Stimulated activated naive CD8-positive, alpha-beta T cell treated with anti-CD3 and anti-CD28 coated beads, Interleukin-15, amount 100 ng/mL, for 72 hours (primary cell): ENCODE data around the gene SGPL1.

ENCODE experiments used
- ATAC-seq: fragments of 150-1000 bp; cut with Tn5 transposase; 2 replicates; pipeline ENCODE4 v1.10.0; 2021; ENCODE audit warnings: mild to moderate bottlenecking, moderate library complexity
- DNase-seq, 2 donors: peaks; one replicate each; pipeline ENCODE4 v3.0.0; 2021 to 2022
- H3K27ac Mint-ChIP-seq, 2 donors: one replicate each; pipeline ENCODE4 v1.8.0; 2022; ENCODE audit warnings: mild to moderate bottlenecking in 2 of 2, mixed read lengths in 2 of 2, moderate library complexity in 2 of 2
- H3K27me3 Mint-ChIP-seq: one replicate; pipeline ENCODE4 v1.8.0; 2022; ENCODE audit warnings: mixed read lengths
- H3K4me1 Mint-ChIP-seq: one replicate; pipeline ENCODE4 v1.8.0; 2022; ENCODE audit warnings: mild to moderate bottlenecking, mixed read lengths
- H3K4me3 Mint-ChIP-seq, 2 donors: one replicate each; pipeline ENCODE4 v1.8.0; 2022; ENCODE audit warnings: mild to moderate bottlenecking in 2 of 2, mixed read lengths in 2 of 2, moderate library complexity in 1 of 2
- H3K9me3 Mint-ChIP-seq, 2 donors: one replicate each; pipeline ENCODE4 v1.8.0; 2022; ENCODE audit warnings: mixed read lengths in 2 of 2

SGPL1 gene

DNA sequence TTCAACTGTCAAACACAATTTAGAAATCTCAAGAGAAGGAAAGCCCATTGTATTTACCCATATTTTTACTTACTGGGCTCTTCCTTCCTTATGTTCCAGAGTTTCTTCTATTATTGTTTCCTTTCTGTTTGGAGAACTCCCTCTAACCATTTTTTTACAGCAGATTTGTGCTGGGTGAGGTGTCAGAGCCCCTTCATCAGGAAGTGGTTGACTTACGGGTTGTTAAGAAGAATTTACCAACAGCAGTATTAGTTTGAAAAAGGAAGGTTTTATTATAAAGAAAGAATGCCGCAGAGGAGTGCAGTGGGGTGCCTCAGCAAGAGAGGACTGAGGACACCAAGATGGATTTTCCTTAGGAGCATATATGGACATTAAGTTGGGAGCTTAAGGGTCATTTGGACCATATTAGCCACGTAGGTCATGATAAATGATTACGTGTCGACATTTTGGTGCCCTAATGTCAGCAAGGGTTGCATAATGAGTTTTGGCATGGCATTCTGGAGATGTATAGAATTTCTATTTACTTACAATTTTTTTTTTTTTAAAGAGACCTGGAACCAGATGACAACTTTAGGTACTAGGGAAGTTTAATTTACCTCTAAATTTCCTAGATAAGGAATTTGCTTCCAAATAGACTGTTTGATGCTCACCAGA, 24.2 kb upstream of the SGPL1 start:
- no peak overlapping the region for H3K4me3 Mint-ChIP-seq
- DNase-seq, result no peak
- H3K9me3 Mint-ChIP-seq, result peaks cover 2 to 3% of the 10 kb centered on the region in 2 donors
- H3K27me3 Mint-ChIP-seq, result peaks cover 12% of the 10 kb centered on the region
- H3K4me1 Mint-ChIP-seq, result peaks cover 23% of the 10 kb centered on the region
- H3K27ac Mint-ChIP-seq, result no peak overlapping the region
- no peak for ATAC-seq

DNA sequence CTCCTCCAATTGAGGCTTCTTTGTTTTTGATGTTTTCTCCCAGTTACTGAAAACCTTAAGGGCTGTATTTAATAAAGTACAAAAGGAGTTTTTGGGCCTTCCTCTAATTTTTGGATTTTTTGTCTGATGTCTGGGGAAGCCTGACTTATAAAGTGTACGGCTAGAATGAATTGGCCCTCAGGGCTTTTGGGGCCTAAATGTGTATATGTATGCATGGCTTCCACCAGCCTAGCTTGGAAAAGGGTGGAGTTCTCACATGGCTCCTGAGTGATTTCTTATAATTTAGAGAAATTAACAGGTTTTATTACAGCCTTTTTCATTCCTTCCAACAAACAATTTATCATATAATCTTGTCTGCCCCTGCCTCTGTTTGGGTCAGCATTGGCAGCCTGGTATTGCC, 20.1 kb upstream of the SGPL1 start:
- H3K9me3 Mint-ChIP-seq, result peaks cover 9 to 11% of the 10 kb centered on the region in 2 donors
- H3K27me3 Mint-ChIP-seq, result peaks cover 37% of the 10 kb centered on the region
- H3K4me1 Mint-ChIP-seq, result peaks cover 9% of the 10 kb centered on the region
- no peak for DNase-seq
- H3K4me3 Mint-ChIP-seq, result no peak overlapping the region
- ATAC-seq, result no peak
- no peak overlapping the region for H3K27ac Mint-ChIP-seq

DNA sequence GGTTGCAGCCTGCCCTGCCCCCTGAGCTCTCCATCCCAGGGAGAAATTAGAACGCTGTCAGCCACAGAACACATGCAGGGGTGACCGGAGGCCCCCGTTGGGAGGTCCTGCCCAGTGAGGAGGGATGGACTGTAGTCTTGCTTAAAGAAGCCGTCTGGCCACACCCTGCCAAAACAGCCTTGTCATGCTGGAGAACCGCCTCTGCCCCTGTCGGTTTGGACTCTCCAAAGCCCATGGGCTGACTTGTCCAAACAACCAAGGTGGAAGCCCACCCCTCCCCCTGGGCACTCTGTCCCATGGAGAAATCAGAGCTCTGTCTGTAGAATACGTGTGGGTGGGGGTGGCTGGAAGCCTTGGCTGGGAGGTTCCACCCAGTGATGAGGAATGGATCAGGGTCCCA, 17.9 kb upstream of the SGPL1 start:
- Mint-ChIP-seq H3K4me1 (no peaks in the 10 kb centered on the region), H3K9me3 (peaks cover 9 to 11% of the 10 kb centered on the region in 2 donors), H3K4me3 (no peak overlapping the region), H3K27me3 (peaks cover 48% of the 10 kb centered on the region), H3K27ac (no peak overlapping the region)
- ATAC-seq (no peak), DNase-seq (no peak)

DNA sequence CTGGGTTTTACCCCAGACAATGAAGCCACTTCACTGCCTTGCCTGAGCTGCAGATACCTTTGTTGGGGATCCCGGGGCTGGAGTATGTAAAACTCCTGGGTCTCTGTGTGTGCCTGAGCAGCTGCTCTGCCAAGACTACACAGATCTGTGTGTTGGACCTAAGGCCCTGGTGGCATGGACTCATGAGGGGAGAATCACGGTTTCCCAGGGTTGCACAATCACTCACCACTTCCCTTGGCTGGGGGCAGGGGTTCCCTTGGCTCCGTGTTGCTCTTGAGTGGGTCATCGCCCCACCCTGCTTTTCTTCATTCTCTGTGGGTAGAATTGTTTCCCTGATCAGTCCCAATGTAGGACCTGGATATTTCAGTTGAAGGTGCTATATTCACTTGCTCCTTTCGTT, 16.6 kb upstream of the SGPL1 start:
- H3K27ac Mint-ChIP-seq, result no peak overlapping the region
- ATAC-seq, result no peak

DNA sequence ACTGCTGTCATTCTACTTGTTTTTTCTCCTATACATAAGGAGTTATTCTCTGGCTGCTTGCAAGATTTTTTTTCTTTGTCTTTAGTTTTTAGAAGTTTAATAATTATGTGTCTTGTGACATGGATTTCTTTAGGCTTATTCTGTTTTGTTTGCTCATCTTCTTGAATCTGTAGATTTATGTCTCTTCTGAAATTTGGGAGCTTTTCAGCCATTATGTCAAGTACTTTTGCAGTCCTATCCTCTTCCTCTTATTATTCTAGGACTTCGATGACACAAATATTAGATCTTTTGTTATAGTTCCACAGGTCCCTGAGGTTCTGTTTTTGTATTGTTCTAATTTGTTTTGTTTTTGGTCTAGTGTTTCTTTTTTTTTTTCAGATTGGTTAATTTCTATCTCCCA, 13.9 kb upstream of the SGPL1 start:
- Mint-ChIP-seq H3K4me3 (no peak overlapping the region), H3K9me3 (peaks cover 3 to 6% of the 10 kb centered on the region in 2 donors), H3K4me1 (no peaks in the 10 kb centered on the region), H3K27me3 (peaks cover 41% of the 10 kb centered on the region), H3K27ac (no peak overlapping the region)
- DNase-seq (no peak), ATAC-seq (no peak)

More for the DNA sequence above, 16.6 kb upstream of the SGPL1 start:
- DNase-seq, result no peak
- Mint-ChIP-seq H3K4me3 (no peak overlapping the region), H3K27me3 (peaks cover 46% of the 10 kb centered on the region), H3K9me3 (peaks cover 9 to 11% of the 10 kb centered on the region in 2 donors), H3K4me1 (no peaks in the 10 kb centered on the region)

DNA sequence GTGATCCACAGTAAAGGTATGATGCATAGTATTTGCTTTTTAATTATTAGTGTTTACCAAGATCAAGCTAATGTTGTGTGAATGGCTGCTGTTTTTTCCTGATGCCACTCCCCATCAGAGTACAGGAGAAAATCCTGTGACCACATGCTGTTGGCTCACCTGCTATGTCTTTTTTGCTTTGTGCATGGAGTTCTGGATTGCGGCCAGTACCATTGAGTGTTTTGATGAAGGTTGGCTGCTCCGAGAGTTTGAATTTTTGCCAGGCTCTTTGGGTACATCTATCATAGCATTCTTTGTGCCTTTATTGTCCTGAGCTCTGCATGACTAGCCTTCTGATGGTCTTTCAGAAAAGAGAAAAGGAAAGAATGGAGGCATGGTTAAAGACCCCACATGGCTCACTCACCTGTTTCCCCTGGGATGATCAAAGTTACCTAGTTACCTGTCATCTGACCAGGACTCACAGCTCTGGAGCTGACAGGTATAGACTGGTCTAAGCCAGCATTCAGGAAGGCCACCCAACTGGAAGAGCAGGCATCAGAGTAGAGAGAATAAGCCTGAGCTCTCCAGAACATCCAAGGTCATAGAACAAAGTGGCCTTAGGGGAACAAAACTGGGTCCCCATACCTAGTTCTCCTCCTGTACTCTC, 11.8 kb upstream of the SGPL1 start:
- Mint-ChIP-seq H3K4me1 (peaks cover 9% of the 10 kb centered on the region), H3K9me3 (no peaks in the 10 kb centered on the region), H3K27me3 (peaks cover 37% of the 10 kb centered on the region), H3K4me3 (no peak overlapping the region), H3K27ac (no peak overlapping the region)
- no peak for DNase-seq
- no peak for ATAC-seq

DNA sequence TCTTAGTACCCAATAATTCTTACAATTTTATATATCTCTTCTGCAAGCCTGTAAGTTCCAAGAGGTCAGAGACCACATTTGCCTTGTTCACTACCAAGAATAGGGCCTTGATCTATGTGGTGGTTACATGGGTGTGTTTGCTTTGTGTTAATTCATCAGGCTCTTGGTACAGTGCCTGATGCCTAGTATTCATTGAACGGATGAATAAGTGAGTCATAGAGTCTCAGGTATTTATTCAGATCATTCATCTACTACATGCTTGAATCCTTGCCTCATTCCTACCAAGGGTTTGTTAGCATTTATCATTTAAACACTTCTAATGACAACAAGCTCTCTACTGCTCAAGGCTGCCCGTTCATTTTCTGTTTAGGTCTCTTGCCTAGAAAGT, 11.3 kb upstream of the SGPL1 start:
- no peak for ATAC-seq
- H3K27me3 Mint-ChIP-seq, result peaks cover 32% of the 10 kb centered on the region
- peaks cover 9% of the 10 kb centered on the region for H3K4me1 Mint-ChIP-seq
- H3K27ac Mint-ChIP-seq, result no peak overlapping the region
- H3K4me3 Mint-ChIP-seq, result no peak overlapping the region
- H3K9me3 Mint-ChIP-seq, result no peaks in the 10 kb centered on the region
- DNase-seq, result no peak

DNA sequence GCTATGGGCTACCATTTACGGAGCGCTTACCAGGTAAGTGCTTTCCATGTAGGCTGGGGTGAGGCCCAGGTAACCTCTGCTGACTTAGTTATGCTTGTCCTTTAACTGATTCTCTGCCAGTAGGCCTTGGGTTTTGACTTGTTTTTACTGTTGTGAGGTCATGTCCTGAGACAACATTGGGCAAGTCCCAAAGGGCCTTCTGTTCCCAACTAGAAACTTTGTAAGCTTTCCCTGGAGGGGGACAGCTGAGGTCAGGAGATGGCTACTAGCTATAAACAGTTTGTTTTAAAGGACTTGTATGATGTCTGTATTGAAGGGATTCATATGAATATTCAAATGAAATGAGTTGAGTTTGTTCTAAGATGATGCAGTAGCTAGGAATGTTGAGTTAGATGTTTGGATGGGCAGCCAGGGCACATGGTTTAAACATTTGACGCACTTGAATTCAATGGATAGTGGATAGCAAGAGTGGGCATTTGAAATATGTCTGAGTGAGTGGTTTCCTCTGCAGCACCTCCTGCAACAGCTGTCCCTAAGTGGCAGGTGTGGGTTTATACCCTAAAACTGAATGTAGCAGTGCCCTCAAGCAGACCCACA, 10.0 kb upstream of the SGPL1 start:
- no peaks in the 10 kb centered on the region for H3K9me3 Mint-ChIP-seq
- peaks cover 9% of the 10 kb centered on the region for H3K4me1 Mint-ChIP-seq
- H3K27me3 Mint-ChIP-seq, result peaks cover 27% of the 10 kb centered on the region
- ATAC-seq (no peak), DNase-seq (no peak)
- H3K4me3 Mint-ChIP-seq, result no peak overlapping the region
- no peak overlapping the region for H3K27ac Mint-ChIP-seq

DNA sequence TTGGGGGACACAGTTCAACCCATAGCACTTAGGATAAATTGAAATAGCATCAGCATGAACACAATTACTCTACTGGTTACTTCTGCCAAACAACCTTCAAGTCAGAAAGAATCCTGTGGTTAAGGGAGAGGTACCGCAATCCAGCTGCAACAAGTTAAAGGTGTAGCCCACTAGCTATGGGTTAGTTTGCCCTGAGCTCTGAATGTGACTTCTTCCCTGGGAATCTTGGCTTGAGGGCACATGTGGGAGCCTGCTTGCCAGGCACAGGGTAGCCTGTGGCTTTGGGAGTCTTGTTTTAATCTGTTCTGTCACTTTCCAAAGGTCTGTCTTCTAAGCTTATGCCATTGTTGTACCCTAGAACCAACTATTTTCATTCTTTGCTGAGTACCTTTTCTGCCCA, 8.9 kb upstream of the SGPL1 start:
- DNase-seq, result no peak
- Mint-ChIP-seq H3K27me3 (peaks cover 27% of the 10 kb centered on the region), H3K27ac (no peak overlapping the region), H3K4me1 (peaks cover 9% of the 10 kb centered on the region), H3K9me3 (no peaks in the 10 kb centered on the region), H3K4me3 (no peak overlapping the region)
- ATAC-seq, result no peak

DNA sequence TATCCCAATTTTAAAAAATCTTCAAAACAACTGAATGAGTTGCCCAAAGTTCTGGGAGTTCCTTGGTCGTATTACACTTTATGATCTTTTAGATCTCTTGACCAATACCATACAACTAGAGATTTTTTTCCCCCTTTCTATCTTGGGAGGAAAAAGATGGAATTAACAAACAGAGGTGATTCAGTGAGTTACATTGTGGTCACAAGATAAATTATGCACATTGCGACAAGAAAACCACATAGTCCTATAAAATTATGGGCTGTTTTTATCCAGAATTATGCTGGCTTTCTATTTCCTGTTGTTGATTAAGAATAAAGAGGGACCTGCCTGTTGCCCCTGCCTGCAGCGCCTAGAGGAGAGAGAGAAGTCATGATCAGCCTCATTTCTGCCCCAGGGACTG, 8.2 kb upstream of the SGPL1 start:
- no peak for ATAC-seq
- H3K27me3 Mint-ChIP-seq, result peaks cover 19% of the 10 kb centered on the region
- no peaks in the 10 kb centered on the region for H3K9me3 Mint-ChIP-seq
- no peak overlapping the region for H3K4me3 Mint-ChIP-seq
- DNase-seq, result no peak
- peaks cover 9% of the 10 kb centered on the region for H3K4me1 Mint-ChIP-seq
- no peak overlapping the region for H3K27ac Mint-ChIP-seq

DNA sequence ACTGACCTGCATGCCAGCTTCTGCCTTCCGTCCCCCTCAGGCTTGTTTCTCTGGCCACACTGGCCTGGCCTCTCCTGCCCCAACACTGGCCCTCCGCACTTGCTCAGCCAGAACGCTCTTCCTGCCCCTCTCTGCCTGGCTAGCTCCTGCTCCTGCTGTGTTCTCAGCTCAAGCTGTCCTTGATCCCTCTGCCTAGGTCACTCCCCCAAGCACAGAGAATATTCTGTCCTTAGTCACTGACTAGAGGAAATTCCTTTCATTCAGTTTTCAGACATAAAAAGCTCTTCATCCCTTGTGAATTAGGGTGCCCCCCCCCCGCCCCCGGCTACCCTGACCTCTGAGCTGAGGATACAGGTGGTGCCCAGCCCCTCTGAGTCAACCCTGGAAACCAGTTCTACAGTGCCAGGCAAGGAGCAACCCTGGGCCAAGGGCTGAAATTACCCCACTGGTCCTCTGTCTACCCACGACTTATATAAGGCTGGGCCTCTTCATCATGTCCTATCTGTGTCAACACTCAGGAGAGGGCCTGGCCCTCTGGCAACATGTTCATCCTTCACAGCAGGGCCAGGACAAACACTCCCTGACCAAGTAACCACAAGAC, 6.6 kb upstream of the SGPL1 start:
- Mint-ChIP-seq H3K4me3 (no peak overlapping the region), H3K9me3 (no peaks in the 10 kb centered on the region), H3K27ac (no peak overlapping the region), H3K4me1 (peaks cover 11% of the 10 kb centered on the region), H3K27me3 (peaks cover 13% of the 10 kb centered on the region)
- DNase-seq, result no peak
- no peak for ATAC-seq

DNA sequence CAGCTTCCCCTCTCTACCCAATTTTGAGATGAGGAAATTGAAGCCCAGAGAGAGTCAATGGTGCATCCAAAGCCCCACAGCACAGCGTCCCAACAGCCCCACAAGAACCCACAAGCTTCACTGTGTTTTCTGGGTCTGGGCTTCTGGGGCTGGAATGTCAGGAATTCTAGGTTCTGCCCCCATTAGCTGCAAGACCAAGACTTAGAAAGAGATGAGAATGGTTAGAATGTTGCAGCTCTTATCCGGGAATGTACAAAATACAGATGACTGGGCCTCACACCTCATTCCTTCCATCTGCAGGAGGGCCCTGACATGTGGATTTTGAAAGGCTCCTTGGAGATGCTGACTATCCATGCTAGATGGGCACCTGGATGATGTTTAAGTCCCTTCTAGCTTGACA, 6.0 kb upstream of the SGPL1 start:
- Mint-ChIP-seq H3K4me3 (no peak overlapping the region), H3K9me3 (no peaks in the 10 kb centered on the region), H3K4me1 (peaks cover 17% of the 10 kb centered on the region), H3K27ac (no peak overlapping the region), H3K27me3 (peaks cover 11% of the 10 kb centered on the region)
- ATAC-seq (no peak), DNase-seq (no peak)

DNA sequence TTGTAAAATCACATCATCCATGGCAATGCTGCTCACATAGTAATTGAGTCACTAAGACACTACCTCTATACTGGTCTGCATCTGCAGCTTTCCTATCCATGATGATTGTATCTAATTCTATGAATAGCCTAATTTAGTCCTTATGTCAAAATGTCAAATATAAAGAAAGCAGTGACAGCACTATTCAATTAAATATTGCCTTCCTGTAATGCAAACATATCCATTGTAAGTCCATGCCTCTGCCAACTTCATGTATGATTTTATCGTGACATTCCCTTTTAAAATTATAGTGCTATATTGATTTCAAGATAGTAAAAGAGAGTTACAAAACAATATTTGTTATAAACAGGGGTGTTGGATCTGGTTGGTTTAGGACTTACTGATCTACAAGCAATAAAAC, 4.8 kb upstream of the SGPL1 start:
- DNase-seq, result no peak
- H3K4me1 Mint-ChIP-seq, result peaks cover 27% of the 10 kb centered on the region

DNA sequence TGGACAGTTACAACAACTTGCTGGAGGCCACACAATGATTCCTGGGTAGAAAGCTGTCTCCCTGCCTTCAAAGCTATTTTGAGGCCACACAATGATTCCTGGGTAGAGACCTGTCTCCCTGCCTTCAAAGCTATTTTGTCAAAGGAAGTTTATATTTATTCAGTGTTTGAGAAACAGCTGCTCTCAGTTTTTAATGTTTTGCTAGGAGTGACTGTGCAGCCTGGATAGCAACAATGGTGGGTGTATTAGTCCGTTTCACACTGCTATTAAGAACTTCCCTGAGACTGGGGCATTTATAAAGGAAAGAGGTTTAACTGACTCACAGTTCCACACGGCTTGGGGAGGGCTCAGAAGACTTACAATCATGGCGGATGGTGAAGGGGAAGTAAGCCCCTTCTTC, 3.9 kb upstream of the SGPL1 start:
- no peak overlapping the region for H3K27ac Mint-ChIP-seq
- H3K4me3 Mint-ChIP-seq, result no peak overlapping the region
- DNase-seq (no peak), ATAC-seq (no peak)
- H3K4me1 Mint-ChIP-seq, result peaks cover 33% of the 10 kb centered on the region
- H3K9me3 Mint-ChIP-seq, result no peaks in the 10 kb centered on the region
- H3K27me3 Mint-ChIP-seq, result peaks cover 7% of the 10 kb centered on the region

More for the DNA sequence above, 4.8 kb upstream of the SGPL1 start:
- Mint-ChIP-seq H3K4me3 (no peak overlapping the region), H3K27me3 (peaks cover 8% of the 10 kb centered on the region), H3K27ac (no peak overlapping the region), H3K9me3 (no peaks in the 10 kb centered on the region)
- no peak for ATAC-seq

DNA sequence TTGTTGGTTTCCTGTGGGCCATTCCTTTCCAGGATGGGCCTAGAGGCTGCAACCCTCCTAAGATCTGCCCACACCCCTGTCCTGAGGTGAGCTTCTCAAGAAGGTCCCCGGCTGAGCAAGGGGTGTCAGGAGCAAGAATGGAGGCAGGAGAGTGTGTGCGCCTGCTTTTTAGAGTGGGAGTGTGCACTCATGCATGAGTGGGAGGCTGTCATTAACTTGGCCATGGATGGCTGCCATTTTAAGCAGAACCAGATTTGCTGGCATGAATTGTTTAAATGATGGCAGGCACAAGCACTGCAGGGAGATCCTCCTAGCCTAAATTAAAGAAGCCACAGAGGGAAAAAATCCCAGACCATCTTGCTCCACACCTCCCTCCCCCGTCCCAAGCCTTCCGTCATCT, 2.9 kb upstream of the SGPL1 start:
- ATAC-seq (no peak), DNase-seq (no peak)
- no peaks in the 10 kb centered on the region for H3K9me3 Mint-ChIP-seq
- H3K4me3 Mint-ChIP-seq, result no peak overlapping the region
- no peaks in the 10 kb centered on the region for H3K27me3 Mint-ChIP-seq
- H3K27ac Mint-ChIP-seq, result no peak overlapping the region
- peaks cover 34% of the 10 kb centered on the region for H3K4me1 Mint-ChIP-seq

DNA sequence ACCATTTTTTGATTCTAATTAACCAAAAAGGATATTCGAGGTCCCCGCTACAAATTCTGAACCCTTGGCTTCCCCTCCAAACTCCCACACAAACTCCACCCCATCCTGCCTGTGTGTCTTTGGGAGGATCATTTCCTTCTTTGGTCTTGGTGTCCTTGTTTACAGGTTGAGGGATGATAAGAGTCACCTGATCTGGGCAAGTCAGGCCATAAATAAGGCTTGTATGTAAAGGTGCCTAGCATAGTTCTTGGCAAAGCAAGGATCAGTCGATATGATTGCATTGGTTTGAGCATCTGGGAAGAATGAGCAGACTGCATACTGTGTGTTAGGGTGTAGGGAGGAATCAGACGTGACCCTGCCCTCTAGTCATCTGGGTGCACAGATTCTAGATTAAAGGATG, 1.6 kb upstream of the SGPL1 start:
- H3K9me3 Mint-ChIP-seq, result no peaks in the 10 kb centered on the region
- no peak for DNase-seq
- peaks cover 39% of the 10 kb centered on the region for H3K4me1 Mint-ChIP-seq
- no peak overlapping the region for H3K4me3 Mint-ChIP-seq
- no peaks in the 10 kb centered on the region for H3K27me3 Mint-ChIP-seq
- H3K27ac Mint-ChIP-seq, result no peak overlapping the region
- ATAC-seq, result no peak
